ENCODE measurements around the gene LRRC58. TPM values are rescaled to one million over a fixed set of nuclear protein-coding genes. Genes with fewer than 3 reads are reported as not detected.
"Not testable (repeated sequence)": the region's sequence is repeated elsewhere in the genome, so short reads cannot be mapped to it uniquely, and the experiment has no call there.

LRRC58 gene
- total RNA-seq, 1 experiment from 2014 or later: 50.5 TPM

GRCh38 chr3:120331076-120331475, 18.1 kb downstream of the LRRC58 start:
- Histone ChIP-seq H2AFZ (ENCODE audit: low read length) (no peak overlapping the region), H3K4me1 (ENCODE audit: low read length) (no peaks in the 10 kb centered on the region), H3K9me3 (ENCODE audit: low read length) (no peaks in the 10 kb centered on the region), H3K4me2 (ENCODE audit: low read depth, low read length, poor library complexity, severe bottlenecking) (no peak overlapping the region), H3K4me3 (ENCODE audit: low read length) (no peak overlapping the region), H3K27ac (ENCODE audit: low read length) (no peak overlapping the region), H4K20me1 (ENCODE audit: insufficient read depth, low read depth, low read length) (0 out of 2 replicates have a peak, but pooled peaks cover 6% of the 10 kb centered on the region), H3K9ac (ENCODE audit: low read length) (no peak overlapping the region), H3K9me2 (replicated peaks; ENCODE audit: insufficient read depth, low read length) (no peaks in the 10 kb centered on the region), H3K36me3 (ENCODE audit: insufficient read depth, low read length) (peaks cover 65% of the 10 kb centered on the region; the same call in 1 of the 2 replicates), H3K79me2 (ENCODE audit: low read length) (peaks cover 50% of the 10 kb centered on the region), H3K27me3 (ENCODE audit: low read length) (no peaks in the 10 kb centered on the region)
- DNase-seq: no peak

- Histone ChIP-seq H3K27me3 (ENCODE audit: low read length) (no peaks in the 10 kb centered on the region), H4K20me1 (ENCODE audit: insufficient read depth, low read depth, low read length) (no peaks in the 10 kb centered on the region), H3K9me3 (ENCODE audit: low read length) (no peaks in the 10 kb centered on the region), H3K9me2 (replicated peaks; ENCODE audit: insufficient read depth, low read length) (no peaks in the 10 kb centered on the region), H3K4me1 (ENCODE audit: low read length) (peaks cover 8% of the 10 kb centered on the region), H2AFZ (ENCODE audit: low read length) (no peak overlapping the region), H3K36me3 (ENCODE audit: insufficient read depth, low read length) (peaks cover 62% of the 10 kb centered on the region), H3K27ac (ENCODE audit: low read length) (no peak overlapping the region), H3K79me2 (ENCODE audit: low read length) (peaks cover 14% of the 10 kb centered on the region; the same call in 1 of the 2 replicates), H3K9ac (ENCODE audit: low read length) (no peak overlapping the region), H3K4me3 (ENCODE audit: low read length) (no peak overlapping the region), H3K4me2 (ENCODE audit: low read depth, low read length, poor library complexity, severe bottlenecking) (no peak overlapping the region)
- DNase-seq: no peak
Measured at GRCh38 chr3:120326784-120327183, 22.4 kb downstream of the LRRC58 start.

- Histone ChIP-seq H2AFZ (ENCODE audit: low read length) (no peak overlapping the region), H3K27ac (ENCODE audit: low read length) (no peak overlapping the region), H3K79me2 (ENCODE audit: low read length) (peaks cover 4% of the 10 kb centered on the region; the same call in 1 of the 2 replicates), H3K4me1 (ENCODE audit: low read length) (peaks cover 8% of the 10 kb centered on the region), H3K36me3 (ENCODE audit: insufficient read depth, low read length) (peaks cover 64% of the 10 kb centered on the region), H3K9ac (ENCODE audit: low read length) (no peak overlapping the region), H3K4me3 (ENCODE audit: low read length) (no peak overlapping the region), H4K20me1 (ENCODE audit: insufficient read depth, low read depth, low read length) (no peaks in the 10 kb centered on the region), H3K9me2 (replicated peaks; ENCODE audit: insufficient read depth, low read length) (no peaks in the 10 kb centered on the region), H3K27me3 (ENCODE audit: low read length) (no peaks in the 10 kb centered on the region), H3K9me3 (ENCODE audit: low read length) (no peaks in the 10 kb centered on the region), H3K4me2 (ENCODE audit: low read depth, low read length, poor library complexity, severe bottlenecking) (no peak overlapping the region)
- DNase-seq: no peak
Measured at GRCh38 chr3:120324190-120324589, 25.0 kb downstream of the LRRC58 start.

GRCh38 chr3:120323761-120324160, 25.4 kb downstream of the LRRC58 start:
- H3K9me3 ChIP-seq (ENCODE audit: low read length); H2AFZ ChIP-seq (ENCODE audit: low read length); H3K4me1 ChIP-seq (ENCODE audit: low read length); H3K9ac ChIP-seq (ENCODE audit: low read length); H3K27me3 ChIP-seq (ENCODE audit: low read length); H3K79me2 ChIP-seq (ENCODE audit: low read length); H3K4me3 ChIP-seq (ENCODE audit: low read length); H4K20me1 ChIP-seq (ENCODE audit: insufficient read depth, low read depth, low read length); H3K4me2 ChIP-seq (ENCODE audit: low read depth, low read length, poor library complexity, severe bottlenecking); H3K9me2 ChIP-seq (replicated peaks; ENCODE audit: insufficient read depth, low read length); DNase-seq; H3K27ac ChIP-seq (ENCODE audit: low read length): not testable (repeated sequence)
- peaks cover 63% of the 10 kb centered on the region for H3K36me3 ChIP-seq (ENCODE audit: insufficient read depth, low read length)

GRCh38 chr3:120311863-120312794, 37.0 kb downstream of the LRRC58 start:
- H3K36me3 ChIP-seq (ENCODE audit: insufficient read depth, low read length): no peaks in the 10 kb centered on the region
- no peaks in the 10 kb centered on the region for H3K27me3 ChIP-seq (ENCODE audit: low read length)
- no peaks in the 10 kb centered on the region for H3K4me1 ChIP-seq (ENCODE audit: low read length)
- H4K20me1 ChIP-seq (ENCODE audit: insufficient read depth, low read depth, low read length): 0 out of 2 replicates have a peak, but pooled peaks cover 3% of the 10 kb centered on the region
- H3K4me3 ChIP-seq (ENCODE audit: low read length): no peak overlapping the region
- no peak overlapping the region for H3K4me2 ChIP-seq (ENCODE audit: low read depth, low read length, poor library complexity, severe bottlenecking)
- DNase-seq: no peak
- H2AFZ ChIP-seq (ENCODE audit: low read length): no peak overlapping the region
- H3K9me3 ChIP-seq (ENCODE audit: low read length): no peaks in the 10 kb centered on the region
- H3K27ac ChIP-seq (ENCODE audit: low read length): no peak overlapping the region
- H3K9ac ChIP-seq (ENCODE audit: low read length): no peak overlapping the region
- H3K79me2 ChIP-seq (ENCODE audit: low read length): no peaks in the 10 kb centered on the region; the same call in 1 of the 2 replicates
- H3K9me2 ChIP-seq (replicated peaks; ENCODE audit: insufficient read depth, low read length): no peaks in the 10 kb centered on the region

- Histone ChIP-seq H3K9ac (ENCODE audit: low read length) (no peak overlapping the region), H3K79me2 (ENCODE audit: low read length) (no peaks in the 10 kb centered on the region), H3K27me3 (ENCODE audit: low read length) (no peaks in the 10 kb centered on the region), H3K9me3 (ENCODE audit: low read length) (no peaks in the 10 kb centered on the region), H3K4me2 (ENCODE audit: low read depth, low read length, poor library complexity, severe bottlenecking) (no peak overlapping the region), H3K4me3 (ENCODE audit: low read length) (no peak overlapping the region), H3K36me3 (ENCODE audit: insufficient read depth, low read length) (no peaks in the 10 kb centered on the region), H4K20me1 (ENCODE audit: insufficient read depth, low read depth, low read length) (0 out of 2 replicates have a peak, but pooled peaks cover 3% of the 10 kb centered on the region), H2AFZ (ENCODE audit: low read length) (no peak overlapping the region), H3K9me2 (replicated peaks; ENCODE audit: insufficient read depth, low read length) (no peaks in the 10 kb centered on the region), H3K27ac (ENCODE audit: low read length) (no peak overlapping the region), H3K4me1 (ENCODE audit: low read length) (no peaks in the 10 kb centered on the region)
- no peak for DNase-seq
Measured at GRCh38 chr3:120306519-120307455, 42.4 kb downstream of the LRRC58 start.

- Histone ChIP-seq H3K79me2 (ENCODE audit: low read length) (no peaks in the 10 kb centered on the region), H3K9me2 (replicated peaks; ENCODE audit: insufficient read depth, low read length) (no peaks in the 10 kb centered on the region), H3K4me1 (ENCODE audit: low read length) (no peaks in the 10 kb centered on the region), H3K9ac (ENCODE audit: low read length) (no peak overlapping the region), H2AFZ (ENCODE audit: low read length) (no peak overlapping the region), H3K27me3 (ENCODE audit: low read length) (no peaks in the 10 kb centered on the region), H3K4me2 (ENCODE audit: low read depth, low read length, poor library complexity, severe bottlenecking) (no peak overlapping the region), H3K27ac (ENCODE audit: low read length) (no peak overlapping the region), H3K4me3 (ENCODE audit: low read length) (no peak overlapping the region), H4K20me1 (ENCODE audit: insufficient read depth, low read depth, low read length) (0 out of 2 replicates have a peak, but pooled peaks cover 3% of the 10 kb centered on the region), H3K9me3 (ENCODE audit: low read length) (no peaks in the 10 kb centered on the region), H3K36me3 (ENCODE audit: insufficient read depth, low read length) (no peaks in the 10 kb centered on the region)
- no peak for DNase-seq
Measured at GRCh38 chr3:120304616-120305015, 44.5 kb downstream of the LRRC58 start.

GRCh38 chr3:120302361-120302760, 46.8 kb downstream of the LRRC58 start:
- H3K4me2 ChIP-seq (ENCODE audit: low read depth, low read length, poor library complexity, severe bottlenecking): no peak overlapping the region
- H3K36me3 ChIP-seq (ENCODE audit: insufficient read depth, low read length): no peaks in the 10 kb centered on the region
- 0 out of 2 replicates have a peak, but pooled peaks cover 3% of the 10 kb centered on the region for H4K20me1 ChIP-seq (ENCODE audit: insufficient read depth, low read depth, low read length)
- no peak overlapping the region for H2AFZ ChIP-seq (ENCODE audit: low read length)
- no peak overlapping the region for H3K27ac ChIP-seq (ENCODE audit: low read length)
- H3K27me3 ChIP-seq (ENCODE audit: low read length): no peaks in the 10 kb centered on the region
- no peak overlapping the region for H3K9ac ChIP-seq (ENCODE audit: low read length)
- H3K9me2 ChIP-seq (replicated peaks; ENCODE audit: insufficient read depth, low read length): no peaks in the 10 kb centered on the region
- H3K4me1 ChIP-seq (ENCODE audit: low read length): no peaks in the 10 kb centered on the region
- no peak overlapping the region for H3K4me3 ChIP-seq (ENCODE audit: low read length)
- no peak for DNase-seq
- H3K9me3 ChIP-seq (ENCODE audit: low read length): no peaks in the 10 kb centered on the region
- H3K79me2 ChIP-seq (ENCODE audit: low read length): no peaks in the 10 kb centered on the region
